Articular chondrocyte of knee joint (primary cell): Measurements from ENCODE around the gene TSC22D1. TPM values are rescaled to one million over a fixed set of nuclear protein-coding genes. Genes with fewer than 3 reads are reported as not detected.

Source experiments
- total RNA-seq: library from RNA; depleted of rRNA; stranded (reverse); fragments of >200 nt; gene quantifications from 2 replicates; pipeline ENCODE4 v1.2.3, GENCODE V29; 2012

The TSC22D1 gene
- total RNA-seq: 49.0 and 82.7 TPM in 2 replicates

DNA sequence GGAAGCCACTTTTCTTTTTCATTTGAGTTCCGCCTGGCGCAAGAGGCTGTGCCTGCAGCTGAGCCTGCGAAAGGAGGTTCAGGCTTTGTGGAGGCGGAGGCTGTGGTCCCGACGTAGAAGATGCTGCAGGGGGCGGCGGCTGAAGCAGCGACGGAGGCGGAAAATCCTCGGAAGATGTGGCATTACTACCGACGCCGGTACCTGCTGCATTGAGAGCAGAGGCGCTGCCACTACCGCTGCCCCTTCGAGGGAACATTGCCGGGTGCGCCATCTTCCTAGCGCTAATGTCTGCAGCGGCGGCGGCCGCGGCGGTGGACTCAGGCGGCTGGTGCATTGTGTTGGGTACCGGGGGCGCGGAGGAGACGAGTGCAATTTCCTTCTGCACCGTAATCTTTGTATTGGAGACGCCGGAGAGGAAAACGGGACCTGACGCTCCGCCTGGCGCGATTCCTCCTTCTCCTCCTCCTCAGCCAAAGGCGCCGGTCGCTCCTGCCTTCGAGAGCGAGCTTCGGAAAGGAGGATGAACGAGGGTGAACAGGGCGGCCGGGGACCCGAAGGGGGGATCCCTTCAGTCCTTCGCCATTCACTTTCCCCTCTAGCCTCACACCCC lies at the start of gene TSC22D1:
TSC22D1 (minus strand) TSS at position 590 of the 610 bp plus-strand sequence; CDS start at position 334, 256 bp downstream.

Other genes with a start within 250 kb of the TSC22D1 start
- gene SERP2, start 202.5 kb downstream of the TSC22D1 start, total RNA-seq: 5.9 and 6.8 TPM in 2 replicates